ENCODE data around the gene MVB12B.

GRCh38 chr9:126342621-126343031, 16.0 kb downstream of the MVB12B start:
- TF ChIP-seq CTCF (IDR thresholded peaks at IDR 0.05 in 2 of 3, conservative IDR thresholded peaks at IDR 0.05 in 1 of 3; ENCODE audit: borderline replicate concordance in 1 of 3, insufficient read depth in 1 of 3, low read depth in 2 of 3, low read length in 2 of 3) (no peak), ZFX (IDR thresholded peaks at IDR 0.05) (no peak), YY1 (IDR thresholded peaks at IDR 0.05; ENCODE audit: extremely low read depth, insufficient replicate concordance, low read depth, low read length) (no peak), POLR2AphosphoS5 (IDR thresholded peaks at IDR 0.05; ENCODE audit: low read depth, low read length) (no peak)

Data from HCT116 (cell line).